ENCODE data around the gene MYO3A.

The MYO3A gene

GRCh38 chr10:26215935-26216584 lies 282.0 kb downstream of the MYO3A start:
- TF ChIP-seq, protein P1, sequence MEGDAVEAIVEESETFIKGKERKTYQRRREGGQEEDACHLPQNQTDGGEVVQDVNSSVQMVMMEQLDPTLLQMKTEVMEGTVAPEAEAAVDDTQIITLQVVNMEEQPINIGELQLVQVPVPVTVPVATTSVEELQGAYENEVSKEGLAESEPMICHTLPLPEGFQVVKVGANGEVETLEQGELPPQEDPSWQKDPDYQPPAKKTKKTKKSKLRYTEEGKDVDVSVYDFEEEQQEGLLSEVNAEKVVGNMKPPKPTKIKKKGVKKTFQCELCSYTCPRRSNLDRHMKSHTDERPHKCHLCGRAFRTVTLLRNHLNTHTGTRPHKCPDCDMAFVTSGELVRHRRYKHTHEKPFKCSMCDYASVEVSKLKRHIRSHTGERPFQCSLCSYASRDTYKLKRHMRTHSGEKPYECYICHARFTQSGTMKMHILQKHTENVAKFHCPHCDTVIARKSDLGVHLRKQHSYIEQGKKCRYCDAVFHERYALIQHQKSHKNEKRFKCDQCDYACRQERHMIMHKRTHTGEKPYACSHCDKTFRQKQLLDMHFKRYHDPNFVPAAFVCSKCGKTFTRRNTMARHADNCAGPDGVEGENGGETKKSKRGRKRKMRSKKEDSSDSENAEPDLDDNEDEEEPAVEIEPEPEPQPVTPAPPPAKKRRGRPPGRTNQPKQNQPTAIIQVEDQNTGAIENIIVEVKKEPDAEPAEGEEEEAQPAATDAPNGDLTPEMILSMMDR (IDR thresholded peaks at IDR 0.05; ENCODE audit: low read depth, low read length, missing control alignments): no peak
- no peak overlapping the region for H3K4me3 ChIP-seq (ENCODE audit: low read depth, low read length)
- no peak for DNase-seq (ENCODE audit: low read depth)
- in situ Hi-C loops (cut with HindIII; ENCODE audit: low sequenced_read_pairs): no loop called here

DNA sequence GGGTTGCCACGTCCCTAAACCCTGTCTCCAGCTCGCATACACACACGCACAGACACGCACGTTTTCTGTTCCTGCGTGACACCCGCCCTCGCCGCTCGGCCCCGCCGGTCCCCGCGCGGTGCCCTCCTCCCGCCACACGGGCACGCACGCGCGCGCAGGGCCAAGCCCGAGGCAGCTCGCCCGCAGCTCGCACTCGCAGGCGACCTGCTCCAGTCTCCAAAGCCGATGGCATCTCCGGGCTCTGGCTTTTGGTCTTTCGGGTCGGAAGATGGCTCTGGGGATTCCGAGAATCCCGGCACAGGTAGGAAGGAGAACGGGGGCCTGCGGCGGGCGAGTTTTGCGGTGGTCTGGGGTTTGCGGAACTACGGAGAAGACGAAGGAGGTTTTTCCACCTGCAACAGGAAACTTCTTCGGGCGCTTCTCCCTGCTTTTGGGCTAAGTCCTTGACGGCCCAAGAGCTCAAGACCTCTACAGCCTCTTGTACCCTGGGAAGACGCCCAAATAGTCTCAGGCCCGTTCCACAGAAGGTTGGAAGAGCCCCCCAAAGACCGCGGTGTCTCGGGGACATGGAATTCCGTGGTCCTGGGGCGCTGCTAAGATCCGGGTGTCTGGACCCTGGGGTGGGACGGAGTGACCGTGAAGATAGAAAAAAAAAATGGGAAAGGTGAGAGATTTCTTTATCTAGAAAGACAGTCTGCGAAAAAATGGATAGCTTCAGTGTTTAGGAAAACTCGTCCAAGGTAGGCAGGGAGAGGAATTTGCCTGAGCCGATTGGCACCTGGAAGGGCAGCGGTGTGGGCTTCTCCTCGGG lies 282.8 kb downstream of the MYO3A start, which contains the start of gene GAD2:
Gene GAD2, plus strand, starts transcription at position 190 of the 811 bp plus-strand sequence. Its CDS starts 36 bp downstream, at position 226.
- H3K4me3 ChIP-seq (ENCODE audit: low read depth, low read length): no peak within 1 kb of the TSS
- no peak for DNase-seq (ENCODE audit: low read depth)
- TF ChIP-seq, protein P1 (IDR thresholded peaks at IDR 0.05; ENCODE audit: low read depth, low read length, missing control alignments): no peak
- in situ Hi-C loops (cut with HindIII; ENCODE audit: low sequenced_read_pairs): no loop called here

DNA sequence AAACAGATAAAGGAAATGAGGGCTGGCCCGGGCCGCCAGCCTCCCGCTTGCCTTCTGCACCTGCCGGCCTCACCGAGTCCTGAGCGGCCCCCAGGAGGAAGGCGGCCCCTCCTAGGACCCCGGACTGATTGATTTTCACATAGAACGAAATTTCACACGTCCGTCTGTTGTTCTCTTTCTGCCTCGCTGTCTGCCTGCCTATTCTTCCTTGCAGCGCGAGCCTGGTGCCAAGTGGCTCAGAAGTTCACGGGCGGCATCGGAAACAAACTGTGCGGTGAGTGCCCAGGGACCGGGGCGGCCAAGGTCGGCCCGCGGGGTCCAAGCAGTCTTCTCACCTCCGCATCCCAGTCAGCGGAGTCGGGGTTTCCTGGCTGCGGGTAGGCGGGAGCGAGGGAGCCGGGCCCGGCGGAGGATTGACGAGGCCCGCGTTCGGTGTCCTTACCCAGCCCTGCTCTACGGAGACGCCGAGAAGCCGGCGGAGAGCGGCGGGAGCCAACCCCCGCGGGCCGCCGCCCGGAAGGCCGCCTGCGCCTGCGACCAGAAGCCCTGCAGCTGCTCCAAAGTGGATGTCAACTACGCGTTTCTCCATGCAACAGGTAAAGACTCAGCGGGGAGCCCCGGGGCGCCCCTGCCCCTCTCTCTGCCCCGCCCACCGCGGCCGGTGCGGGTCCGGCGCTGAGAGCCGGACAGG lies 283.5 kb downstream of the MYO3A start:
- DNase-seq (ENCODE audit: low read depth): no peak
- H3K4me3 ChIP-seq (ENCODE audit: low read depth, low read length): no peak overlapping the region

DNA sequence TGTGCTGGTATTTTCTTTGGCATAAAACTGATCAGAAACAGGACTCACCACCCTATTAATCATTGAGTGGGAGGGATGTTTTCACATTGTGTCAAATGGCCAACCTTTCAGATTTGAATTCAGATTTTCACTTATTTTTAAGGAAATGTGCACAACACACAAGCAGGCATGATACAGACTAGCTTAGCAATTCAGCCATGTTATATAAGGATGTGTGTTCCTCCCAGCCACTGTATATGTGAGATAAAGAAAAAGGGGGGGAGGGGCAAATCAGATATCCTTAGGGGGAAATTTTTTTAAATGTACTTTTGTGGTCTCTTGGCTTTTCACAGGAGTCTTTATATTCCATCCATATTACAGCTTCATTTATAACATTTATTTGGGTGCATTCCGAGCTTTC lies 285.6 kb downstream of the MYO3A start:
- TF ChIP-seq, protein P1 (IDR thresholded peaks at IDR 0.05; ENCODE audit: low read depth, low read length, missing control alignments): no peak
- in situ Hi-C loops (cut with HindIII; ENCODE audit: low sequenced_read_pairs): no loop called here
- no peak for DNase-seq (ENCODE audit: low read depth)
- no peak overlapping the region for H3K4me3 ChIP-seq (ENCODE audit: low read depth, low read length)

More for the DNA sequence above, 283.5 kb downstream of the MYO3A start:
- in situ Hi-C loops (cut with HindIII; ENCODE audit: low sequenced_read_pairs): no loop called here
- TF ChIP-seq, protein P1 (IDR thresholded peaks at IDR 0.05; ENCODE audit: low read depth, low read length, missing control alignments): no peak

DNA sequence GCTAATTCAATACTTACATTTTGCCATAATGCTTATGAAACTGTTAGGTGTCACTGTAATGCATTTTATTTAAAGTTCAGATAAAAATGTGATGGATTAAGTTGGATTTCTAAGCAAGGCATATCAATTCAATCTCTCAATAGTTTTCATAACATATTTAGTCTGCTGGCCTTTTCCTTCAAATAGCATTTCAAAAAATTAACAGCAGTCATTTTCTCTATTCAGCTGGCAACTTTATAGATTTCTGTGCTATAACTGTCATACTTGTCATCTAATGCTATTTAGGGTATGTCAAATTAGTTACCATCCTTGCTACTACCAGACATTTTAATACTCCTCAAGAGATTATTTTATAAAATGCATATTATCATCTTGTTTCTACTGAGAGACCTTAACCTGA lies 286.9 kb downstream of the MYO3A start:
- in situ Hi-C loops (cut with HindIII; ENCODE audit: low sequenced_read_pairs): no loop called here
- TF ChIP-seq, protein P1 (IDR thresholded peaks at IDR 0.05; ENCODE audit: low read depth, low read length, missing control alignments): no peak
- H3K4me3 ChIP-seq (ENCODE audit: low read depth, low read length): no peak overlapping the region
- no peak for DNase-seq (ENCODE audit: low read depth)

GRCh38 chr10:26221541-26221940 lies 287.5 kb downstream of the MYO3A start:
- TF ChIP-seq, protein P1 (IDR thresholded peaks at IDR 0.05; ENCODE audit: low read depth, low read length, missing control alignments): no peak
- DNase-seq (ENCODE audit: low read depth): no peak
- H3K4me3 ChIP-seq (ENCODE audit: low read depth, low read length): no peak overlapping the region
- in situ Hi-C loops (cut with HindIII; ENCODE audit: low sequenced_read_pairs): no loop called here
